Cerebellar nuclear complex (tissue), 1 donor: Measurements from ENCODE around the gene OR9Q1.
"Not testable (repeated sequence)": the region's sequence is repeated elsewhere in the genome, so short reads cannot be mapped to it uniquely, and the experiment has no call there.

ENCODE experiments used
- DNase-seq, 2 experiments: peaks; one replicate each; lab custom pipeline; 2025; lab: John Stamatoyannopoulos, UW

The OR9Q1 gene

DNA sequence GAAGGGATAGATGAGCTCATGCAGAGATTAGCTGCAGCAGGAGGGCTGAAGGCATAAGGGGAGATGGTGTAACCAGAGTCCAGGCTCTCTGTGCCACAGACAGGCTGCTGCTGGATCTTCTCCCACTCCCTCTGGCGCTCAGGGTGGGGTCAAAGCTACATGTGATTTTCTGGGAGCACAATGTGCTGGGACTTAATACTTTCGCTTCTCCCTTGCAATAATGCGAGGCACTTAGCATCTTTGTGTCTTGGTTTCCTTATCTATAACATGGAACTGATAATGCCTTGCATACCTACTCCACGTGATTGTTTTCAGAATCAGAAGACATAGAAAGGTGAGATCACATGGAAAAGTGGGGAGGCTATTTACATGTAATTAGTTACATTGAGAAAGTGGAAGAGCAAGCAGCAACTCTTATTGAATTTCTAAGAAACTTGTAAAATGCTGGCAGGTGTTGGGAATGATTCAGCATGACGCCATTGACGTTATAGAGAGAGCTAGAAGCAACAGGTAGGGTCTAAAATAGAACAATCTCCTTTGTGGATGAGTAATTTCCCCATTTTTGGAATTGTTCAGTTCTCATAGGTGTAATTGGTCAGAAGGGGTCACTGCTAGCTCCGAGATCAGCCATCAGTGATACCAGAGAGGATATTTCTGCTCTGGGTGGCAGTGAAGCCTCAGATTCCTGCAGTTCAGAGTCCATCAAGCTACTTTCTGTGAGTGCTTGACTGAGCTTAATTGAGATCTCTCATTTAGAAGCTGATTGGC is 109.8 kb downstream of the OR9Q1 start:
- no peak for DNase-seq

DNA sequence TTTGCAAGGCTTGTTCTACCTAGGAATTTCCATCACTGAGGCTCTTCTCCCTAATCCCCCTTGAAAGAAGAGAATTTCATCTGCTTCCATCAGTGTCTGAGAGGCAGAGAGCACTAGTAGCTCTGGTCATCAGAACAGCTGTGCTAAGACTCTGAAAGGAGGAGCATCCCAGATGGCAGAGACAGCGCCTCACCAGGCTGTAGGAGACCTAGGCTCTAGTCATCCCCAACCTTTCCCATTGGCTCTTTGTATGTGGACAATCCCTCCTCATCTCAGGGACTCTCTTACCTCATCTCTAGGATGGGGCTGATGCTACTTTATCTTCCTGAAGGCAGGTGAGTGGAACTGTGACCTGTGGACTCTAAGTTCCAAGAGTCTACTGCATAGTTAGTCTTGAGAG is 110.5 kb downstream of the OR9Q1 start:
- no peak for DNase-seq

DNA sequence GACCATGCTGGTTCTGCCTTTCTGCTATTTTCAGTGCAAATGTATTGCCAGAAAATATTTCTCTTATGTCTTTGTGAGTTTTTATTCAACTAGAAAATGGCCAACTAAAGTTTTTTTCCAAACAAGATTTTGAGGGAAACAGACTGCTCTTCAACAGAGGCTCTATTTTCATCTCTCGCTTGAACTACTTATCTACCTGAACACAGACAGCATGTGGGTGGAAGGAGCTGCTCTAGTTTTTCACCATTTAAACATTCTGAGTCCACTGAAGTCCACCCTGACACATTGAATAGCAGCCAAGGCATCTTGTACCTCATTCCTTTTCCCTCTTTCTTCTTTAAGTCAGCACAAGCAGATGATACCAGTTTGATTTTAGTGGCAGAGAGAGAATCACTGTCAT is 111.5 kb downstream of the OR9Q1 start:
- no peak for DNase-seq

- DNase-seq, result no peak
Measured at GRCh38 chr11:58142761-58143160, 119.1 kb downstream of the OR9Q1 start.

DNA sequence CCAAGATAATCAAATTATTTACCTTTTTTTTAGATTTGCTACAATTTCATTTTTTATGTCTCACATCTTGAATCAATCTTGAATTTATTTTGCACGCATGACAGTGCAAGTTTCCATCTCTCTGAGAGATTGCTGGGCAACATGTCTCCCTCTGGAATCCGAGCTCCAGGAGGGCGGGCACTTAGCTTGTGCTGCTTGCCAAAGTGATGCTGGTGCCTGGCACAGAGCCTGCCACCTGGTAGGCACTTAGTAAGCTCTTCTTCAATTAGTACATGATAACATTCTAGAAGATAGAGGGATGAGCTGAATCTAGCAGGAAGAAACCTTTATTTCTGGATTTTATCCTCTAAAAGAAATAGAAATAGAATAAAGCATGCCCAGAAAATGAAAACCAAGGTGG is 129.1 kb downstream of the OR9Q1 start:
- no peak for DNase-seq

GRCh38 chr11:58164389-58164788 is 140.7 kb downstream of the OR9Q1 start:
- no peak for DNase-seq

- no peak for DNase-seq
Measured at GRCh38 chr11:58164990-58165389, 141.3 kb downstream of the OR9Q1 start.

- no peak for DNase-seq
Measured at GRCh38 chr11:58165504-58166106, 141.9 kb downstream of the OR9Q1 start.

- no peak for DNase-seq
Measured at GRCh38 chr11:58177409-58178054, 153.9 kb downstream of the OR9Q1 start.

- no peak for DNase-seq
Measured at GRCh38 chr11:58178444-58178843, 154.8 kb downstream of the OR9Q1 start.

GRCh38 chr11:58179648-58180047 is 156.0 kb downstream of the OR9Q1 start:
- DNase-seq, result no peak

- DNase-seq, result no peak
Measured at GRCh38 chr11:58186938-58187337, 163.3 kb downstream of the OR9Q1 start.

DNA sequence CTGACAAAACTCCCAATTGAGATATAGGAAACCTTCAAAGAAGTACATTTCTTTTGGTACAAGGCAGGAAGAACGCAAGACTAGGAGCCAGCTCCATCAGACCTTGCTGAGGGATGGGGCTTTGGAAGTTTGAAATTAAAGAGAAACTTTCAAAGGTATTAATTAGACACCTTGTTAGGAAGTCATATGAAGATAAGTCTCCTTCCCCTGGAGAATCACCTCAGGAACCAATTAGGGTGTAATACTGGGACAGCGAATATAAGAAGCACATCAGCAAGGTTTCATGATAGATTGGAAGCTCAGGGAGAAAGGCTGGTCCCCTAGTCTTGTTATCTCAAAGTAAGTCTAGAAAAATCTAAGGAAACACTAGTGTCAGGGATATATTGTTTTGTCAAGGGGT is 165.1 kb downstream of the OR9Q1 start, which contains the start of gene OR9Q2:
TSS of gene OR9Q2 (plus strand) at position 301 of the 400 bp plus-strand sequence. CDS start 1,421 bp downstream, outside the sequence.
- no peak for DNase-seq

DNA sequence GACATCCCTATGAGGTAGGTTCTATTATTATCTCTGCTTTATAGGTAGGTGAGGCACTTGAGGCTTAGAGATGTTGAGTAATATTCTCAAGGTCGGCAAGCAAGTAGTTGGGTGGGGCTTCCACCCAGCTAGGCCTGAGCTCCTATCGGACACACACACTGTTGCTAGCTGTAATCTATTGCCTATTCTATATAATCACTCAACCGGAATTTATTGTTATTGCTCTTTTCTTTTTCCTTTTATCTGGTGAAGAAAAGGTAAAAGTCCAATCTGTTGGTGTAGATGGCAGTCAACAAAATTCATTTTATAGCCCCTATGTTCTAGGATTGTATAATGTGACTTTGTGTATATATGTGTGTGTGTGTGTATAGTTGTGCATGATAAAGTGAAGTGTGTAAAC is 168.5 kb downstream of the OR9Q1 start:
- no peak for DNase-seq

DNA sequence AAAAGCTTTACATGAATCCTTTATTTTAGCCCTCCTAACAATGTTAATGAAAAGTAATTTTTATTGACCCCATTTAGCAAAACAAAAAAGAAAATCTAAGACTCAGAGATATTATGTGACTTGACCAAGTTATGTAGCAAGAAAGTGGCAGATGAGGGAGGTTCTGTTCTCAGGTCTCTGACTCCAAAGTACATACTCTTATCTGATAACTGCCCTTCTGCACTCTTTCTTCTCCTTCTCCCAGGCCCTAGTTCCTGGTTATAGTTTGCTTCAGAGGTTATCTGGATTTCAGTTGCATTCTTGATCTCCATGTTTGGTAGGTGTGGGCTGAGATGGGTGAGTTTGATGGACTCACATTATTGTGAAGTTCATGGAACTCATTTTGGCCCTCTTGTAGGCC is 169.7 kb downstream of the OR9Q1 start:
- DNase-seq, result no peak

- DNase-seq, result no peak
Measured at GRCh38 chr11:58195939-58196338, 172.3 kb downstream of the OR9Q1 start.

GRCh38 chr11:58199271-58199670 is 175.6 kb downstream of the OR9Q1 start:
- no peak for DNase-seq

DNA sequence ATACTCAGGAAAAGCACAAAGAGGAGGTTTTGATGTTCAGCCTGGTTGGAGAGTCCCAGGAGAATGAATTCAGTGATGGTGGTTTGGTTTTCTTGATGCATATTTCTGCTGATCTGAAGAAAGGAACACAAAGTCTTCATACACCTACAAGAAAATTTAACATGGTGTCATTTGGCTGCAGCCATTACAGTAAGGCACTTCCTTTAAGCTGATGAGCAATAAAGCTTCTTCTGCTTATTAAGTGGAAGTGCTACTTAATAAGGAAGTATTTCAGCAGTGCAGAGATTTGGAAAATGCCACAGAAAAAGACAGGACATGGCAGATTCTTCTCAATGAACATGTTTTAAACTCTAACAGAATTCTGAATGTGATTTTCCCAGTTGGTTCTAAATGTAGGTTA is 180.4 kb downstream of the OR9Q1 start, which contains the start of gene OR1S2:
TSS of gene OR1S2 (minus strand) at position 101 of the 400 bp plus-strand sequence. CDS start at position 101, 0 bp downstream.
- no peak for DNase-seq

DNA sequence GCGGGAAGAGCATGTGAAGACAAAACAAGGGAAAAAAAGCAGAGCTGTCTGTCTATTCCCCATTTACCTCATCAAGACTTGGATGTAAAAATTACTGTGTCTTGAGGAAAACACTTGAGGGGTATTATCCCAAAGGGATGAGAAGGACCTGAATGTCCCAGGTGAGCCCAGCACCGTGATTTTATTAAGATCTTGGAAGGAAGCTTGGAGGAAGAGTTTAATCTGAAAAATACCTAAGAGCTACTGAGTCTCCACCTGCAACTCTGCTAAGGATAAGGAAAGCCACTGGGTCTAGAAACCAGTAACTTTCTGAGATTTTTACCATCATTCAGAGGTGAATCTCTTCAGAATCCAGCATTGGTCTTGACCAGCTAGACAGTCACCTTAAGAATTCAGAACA is 188.7 kb downstream of the OR9Q1 start, which contains the start of gene OR1S1:
TSS of gene OR1S1 (plus strand) at position 301 of the 400 bp plus-strand sequence.
- not testable (repeated sequence) for DNase-seq

- DNase-seq, result no peak
Measured at GRCh38 chr11:58216476-58216875, 192.8 kb downstream of the OR9Q1 start.

GRCh38 chr11:58222721-58223120 is 199.0 kb downstream of the OR9Q1 start:
- DNase-seq, result no peak

- no peak for DNase-seq
Measured at GRCh38 chr11:58227956-58228615, 204.4 kb downstream of the OR9Q1 start.
